Mesendoderm (in vitro differentiated cells): Measurements from ENCODE around the gene SAMD14.
A peak's percentile ranks its signal among the peaks of the same experiment; 100 is the strongest.

ENCODE experiments used
- DNase-seq: peaks from one replicate; pipeline ENCODE4 v3.0.0; 2013
- H2AK5ac ChIP-seq: 2 replicates; pipeline ENCODE4 v1.6.1; 2013; ENCODE audit warnings: low read length, inconsistent platforms
- H2BK120ac ChIP-seq: 2 replicates; pipeline ENCODE4 v1.6.1; 2013; ENCODE audit warnings: low read depth, mild to moderate bottlenecking, low read length, moderate library complexity, mixed read lengths
- H2BK15ac ChIP-seq: replicated peaks from 2 replicates; pipeline ENCODE4 v1.6.1; 2013; ENCODE audit warnings: low read depth, mild to moderate bottlenecking, moderate library complexity
- H2BK5ac ChIP-seq: 2 replicates; pipeline ENCODE4 v1.6.1; 2013; ENCODE audit warnings: low read length, inconsistent platforms
- H3K18ac ChIP-seq: 2 replicates; pipeline ENCODE4 v1.6.1; 2013; ENCODE audit warnings: mild to moderate bottlenecking, low read length, mixed read lengths
- H3K23ac ChIP-seq: one replicate; pipeline ENCODE4 v1.6.1; 2013; ENCODE audit warnings: low read length
- H3K27ac ChIP-seq: 2 replicates; pipeline ENCODE4 v1.5.1; 2013; ENCODE audit warnings: low read depth, mild to moderate bottlenecking, inconsistent platforms, low read length, moderate library complexity
- H3K27me3 ChIP-seq: 2 replicates; pipeline ENCODE4 v1.6.1; 2013; ENCODE audit warnings: low read length, control low read depth, mild to moderate bottlenecking, inconsistent platforms; ENCODE audit not compliant: insufficient read depth, poor library complexity
- H3K36me3 ChIP-seq: 2 replicates; pipeline ENCODE4 v1.6.1; 2013; ENCODE audit warnings: low read length, inconsistent platforms; ENCODE audit not compliant: control insufficient read depth, insufficient read depth
- H3K4ac ChIP-seq: one replicate; pipeline ENCODE4 v1.6.1; 2013; ENCODE audit warnings: low read depth, mild to moderate bottlenecking, low read length, moderate library complexity
- H3K4me1 ChIP-seq: 2 replicates; pipeline ENCODE4 v1.6.1; 2013; ENCODE audit warnings: low read depth, low read length, inconsistent platforms; ENCODE audit not compliant: control insufficient read depth
- H3K4me2 ChIP-seq: 2 replicates; pipeline ENCODE4 v1.6.1; 2013; ENCODE audit warnings: low read length
- H3K4me3 ChIP-seq: 2 replicates; pipeline ENCODE4 v1.5.1; 2013; ENCODE audit warnings: mild to moderate bottlenecking, low read length
- H3K56ac ChIP-seq: one replicate; pipeline ENCODE4 v1.6.1; 2013; ENCODE audit warnings: low read length
- H3K79me1 ChIP-seq: 2 replicates; pipeline ENCODE4 v1.6.1; 2013; ENCODE audit warnings: low read length, inconsistent platforms
- H3K79me2 ChIP-seq: 2 replicates; pipeline ENCODE4 v1.6.1; 2013; ENCODE audit warnings: mild to moderate bottlenecking, low read length; ENCODE audit not compliant: control insufficient read depth, insufficient read depth
- H3K9ac ChIP-seq: 2 replicates; pipeline ENCODE4 v1.6.1; 2013; ENCODE audit warnings: low read length, inconsistent platforms
- H4K5ac ChIP-seq: one replicate; pipeline ENCODE4 v1.6.1; 2013; ENCODE audit warnings: low read length
- H4K8ac ChIP-seq: one replicate; pipeline ENCODE4 v1.6.1; 2013; ENCODE audit warnings: low read depth, mild to moderate bottlenecking, control low read depth, low read length, moderate library complexity
- WGBS: extraction: QIAGEN DNeasy Blood & Tissue Kit; methylation state at CpG from one replicate; pipeline ENCODE4 v1.1.7; 2013; ENCODE audit warnings: low lambda C conversion rate, missing lambda C conversion rate; ENCODE audit not compliant: insufficient coverage; ENCODE audit errors: extremely low coverage; 5-methylcytosine and 5-hydroxymethylcytosine counted together

SAMD14 gene

GRCh38 chr17:50076221-50076590 lies 53.8 kb downstream of the SAMD14 start:
- Histone ChIP-seq H2BK15ac (no peak overlapping the region), H2AK5ac (no peak overlapping the region)
- no CpG with 5 or more reads among the region's 16 CpGs for WGBS

GRCh38 chr17:50075446-50076032 lies 54.4 kb downstream of the SAMD14 start:
- Histone ChIP-seq H3K79me2 (no peaks in the 10 kb centered on the region), H3K27ac (no peak overlapping the region), H4K5ac (no peak overlapping the region), H3K4me1 (no peaks in the 10 kb centered on the region), H3K18ac (no peak overlapping the region), H3K9ac (no peak overlapping the region), H2AK5ac (no peak overlapping the region), H3K79me1 (no peaks in the 10 kb centered on the region), H3K4me2 (no peak overlapping the region), H3K4ac (no peak overlapping the region), H2BK5ac (no peak overlapping the region), H3K23ac (no peak overlapping the region), H4K8ac (no peak overlapping the region), H2BK15ac (no peak overlapping the region), H2BK120ac (no peak overlapping the region), H3K56ac (no peak overlapping the region), H3K27me3 (no peaks in the 10 kb centered on the region), H3K36me3 (no peaks in the 10 kb centered on the region), H3K4me3 (no peak overlapping the region)
- no CpG with 5 or more reads among the region's 16 CpGs for WGBS
- no peak for DNase-seq

More at GRCh38 chr17:50076221-50076590, 53.8 kb downstream of the SAMD14 start:
- H3K36me3 ChIP-seq: no peaks in the 10 kb centered on the region
- no peak overlapping the region for H3K4me3 ChIP-seq
- H3K27me3 ChIP-seq: no peaks in the 10 kb centered on the region
- no peak overlapping the region for H3K18ac ChIP-seq
- no peak overlapping the region for H4K8ac ChIP-seq
- no peaks in the 10 kb centered on the region for H3K79me1 ChIP-seq
- no peak overlapping the region for H3K27ac ChIP-seq
- H3K79me2 ChIP-seq: no peaks in the 10 kb centered on the region
- no peak for DNase-seq
- no peak overlapping the region for H3K4ac ChIP-seq
- no peak overlapping the region for H3K56ac ChIP-seq
- no peak overlapping the region for H2BK5ac ChIP-seq
- no peak overlapping the region for H2BK120ac ChIP-seq
- H3K23ac ChIP-seq: no peak overlapping the region
- no peak overlapping the region for H3K9ac ChIP-seq
- H4K5ac ChIP-seq: no peak overlapping the region
- H3K4me1 ChIP-seq: no peaks in the 10 kb centered on the region
- no peak overlapping the region for H3K4me2 ChIP-seq

GRCh38 chr17:50074227-50074626 lies 55.7 kb downstream of the SAMD14 start:
- Histone ChIP-seq H3K4ac (no peak overlapping the region), H2BK120ac (no peak overlapping the region), H3K4me3 (no peak overlapping the region), H2BK15ac (no peak overlapping the region), H3K79me1 (no peaks in the 10 kb centered on the region), H2AK5ac (no peak overlapping the region), H3K56ac (no peak overlapping the region), H3K18ac (no peak overlapping the region), H3K9ac (no peak overlapping the region), H3K79me2 (no peaks in the 10 kb centered on the region), H4K8ac (no peak overlapping the region), H3K4me2 (no peak overlapping the region), H3K23ac (no peak overlapping the region), H3K4me1 (no peaks in the 10 kb centered on the region), H3K36me3 (no peaks in the 10 kb centered on the region), H4K5ac (no peak overlapping the region), H2BK5ac (no peak overlapping the region), H3K27ac (no peak overlapping the region), H3K27me3 (no peaks in the 10 kb centered on the region)
- DNase-seq: no peak
- WGBS: no CpG with 5 or more reads among the region's 6 CpGs

- H4K5ac ChIP-seq: no peak overlapping the region
- no peaks in the 10 kb centered on the region for H3K27me3 ChIP-seq
- no peak overlapping the region for H2BK15ac ChIP-seq
- H2BK120ac ChIP-seq: no peak overlapping the region
- H3K79me2 ChIP-seq: no peaks in the 10 kb centered on the region
- DNase-seq: peak; percentile 25
- no peak overlapping the region for H3K9ac ChIP-seq
- no peaks in the 10 kb centered on the region for H3K36me3 ChIP-seq
- H3K4me2 ChIP-seq: no peak overlapping the region
- no peak overlapping the region for H3K4me3 ChIP-seq
- H3K27ac ChIP-seq: no peak overlapping the region
- no peak overlapping the region for H2BK5ac ChIP-seq
- no peak overlapping the region for H3K18ac ChIP-seq
- no peak overlapping the region for H3K4ac ChIP-seq
- no peak overlapping the region for H3K23ac ChIP-seq
- H3K4me1 ChIP-seq: no peaks in the 10 kb centered on the region
- no CpG with 5 or more reads among the region's 1 CpG for WGBS
- no peaks in the 10 kb centered on the region for H3K79me1 ChIP-seq
- no peak overlapping the region for H2AK5ac ChIP-seq
- no peak overlapping the region for H4K8ac ChIP-seq
- H3K56ac ChIP-seq: no peak overlapping the region
Measured at GRCh38 chr17:50072925-50073324, 57.0 kb downstream of the SAMD14 start.

- Histone ChIP-seq H3K18ac (no peak overlapping the region), H3K4me2 (no peak overlapping the region), H4K8ac (no peak overlapping the region), H3K27me3 (no peaks in the 10 kb centered on the region), H3K4me3 (no peak overlapping the region), H3K4ac (no peak overlapping the region), H3K56ac (no peak overlapping the region), H2BK120ac (no peak overlapping the region), H2BK15ac (no peak overlapping the region), H2BK5ac (no peak overlapping the region), H3K9ac (no peak overlapping the region), H4K5ac (no peak overlapping the region), H2AK5ac (no peak overlapping the region), H3K23ac (no peak overlapping the region), H3K79me1 (no peaks in the 10 kb centered on the region), H3K36me3 (no peaks in the 10 kb centered on the region), H3K79me2 (no peaks in the 10 kb centered on the region), H3K4me1 (no peaks in the 10 kb centered on the region), H3K27ac (no peak overlapping the region)
- DNase-seq: no peak
- no CpG with 5 or more reads among the region's 3 CpGs for WGBS
Measured at GRCh38 chr17:50072130-50072529, 57.8 kb downstream of the SAMD14 start.

GRCh38 chr17:50071692-50072091 lies 58.3 kb downstream of the SAMD14 start:
- H2BK120ac ChIP-seq: no peak overlapping the region
- no peak overlapping the region for H2AK5ac ChIP-seq
- H3K4me1 ChIP-seq: no peaks in the 10 kb centered on the region
- H3K23ac ChIP-seq: no peak overlapping the region
- WGBS: no CpG with 5 or more reads among the region's 6 CpGs
- H3K27ac ChIP-seq: no peak overlapping the region
- H3K4me3 ChIP-seq: no peak overlapping the region
- H3K4me2 ChIP-seq: no peak overlapping the region
- no peak overlapping the region for H3K4ac ChIP-seq
- H2BK5ac ChIP-seq: no peak overlapping the region
- DNase-seq: no peak
- no peak overlapping the region for H4K8ac ChIP-seq
- H3K79me2 ChIP-seq: no peaks in the 10 kb centered on the region
- no peak overlapping the region for H3K9ac ChIP-seq
- H3K27me3 ChIP-seq: no peaks in the 10 kb centered on the region
- no peaks in the 10 kb centered on the region for H3K79me1 ChIP-seq
- H2BK15ac ChIP-seq: no peak overlapping the region
- H4K5ac ChIP-seq: no peak overlapping the region
- H3K18ac ChIP-seq: no peak overlapping the region
- no peak overlapping the region for H3K56ac ChIP-seq
- H3K36me3 ChIP-seq: no peaks in the 10 kb centered on the region
